GM12864 (cell line): ENCODE measurements around the gene VASP.

Experiments used
- DNase-seq: peaks from one replicate; pipeline ENCODE4 v3.0.0-alpha.2; 2011; ENCODE audit warnings: low read depth
- H3K4me3 ChIP-seq: 2 replicates; pipeline ENCODE4 v1.5.1; 2011; ENCODE audit warnings: mild to moderate bottlenecking, low read depth, low read length, control low read depth
- TF ChIP-seq, protein P1 (sequence below): IDR thresholded peaks from 2 replicates; pipeline ENCODE4 v1.5.1; 2011; ENCODE audit warnings: low read depth, mild to moderate bottlenecking, moderate library complexity, low read length, control low read depth, inconsistent platforms; ENCODE audit errors: missing control alignments

VASP gene

DNA sequence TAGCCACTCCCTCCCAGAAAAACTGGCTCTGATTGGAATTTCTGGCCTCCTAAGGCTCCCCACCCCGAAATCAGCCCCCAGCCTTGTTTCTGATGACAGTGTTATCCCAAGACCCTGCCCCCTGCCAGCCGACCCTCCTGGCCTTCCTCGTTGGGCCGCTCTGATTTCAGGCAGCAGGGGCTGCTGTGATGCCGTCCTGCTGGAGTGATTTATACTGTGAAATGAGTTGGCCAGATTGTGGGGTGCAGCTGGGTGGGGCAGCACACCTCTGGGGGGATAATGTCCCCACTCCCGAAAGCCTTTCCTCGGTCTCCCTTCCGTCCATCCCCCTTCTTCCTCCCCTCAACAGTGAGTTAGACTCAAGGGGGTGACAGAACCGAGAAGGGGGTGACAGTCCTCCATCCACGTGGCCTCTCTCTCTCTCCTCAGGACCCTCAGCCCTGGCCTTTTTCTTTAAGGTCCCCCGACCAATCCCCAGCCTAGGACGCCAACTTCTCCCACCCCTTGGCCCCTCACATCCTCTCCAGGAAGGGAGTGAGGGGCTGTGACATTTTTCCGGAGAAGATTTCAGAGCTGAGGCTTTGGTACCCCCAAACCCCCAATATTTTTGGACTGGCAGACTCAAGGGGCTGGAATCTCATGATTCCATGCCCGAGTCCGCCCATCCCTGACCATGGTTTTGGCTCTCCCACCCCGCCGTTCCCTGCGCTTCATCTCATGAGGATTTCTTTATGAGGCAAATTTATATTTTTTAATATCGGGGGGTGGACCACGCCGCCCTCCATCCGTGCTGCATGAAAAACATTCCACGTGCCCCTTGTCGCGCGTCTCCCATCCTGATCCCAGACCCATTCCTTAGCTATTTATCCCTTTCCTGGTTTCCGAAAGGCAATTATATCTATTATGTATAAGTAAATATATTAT lies 33.3 kb upstream of the VASP start:
- TF ChIP-seq, protein P1, sequence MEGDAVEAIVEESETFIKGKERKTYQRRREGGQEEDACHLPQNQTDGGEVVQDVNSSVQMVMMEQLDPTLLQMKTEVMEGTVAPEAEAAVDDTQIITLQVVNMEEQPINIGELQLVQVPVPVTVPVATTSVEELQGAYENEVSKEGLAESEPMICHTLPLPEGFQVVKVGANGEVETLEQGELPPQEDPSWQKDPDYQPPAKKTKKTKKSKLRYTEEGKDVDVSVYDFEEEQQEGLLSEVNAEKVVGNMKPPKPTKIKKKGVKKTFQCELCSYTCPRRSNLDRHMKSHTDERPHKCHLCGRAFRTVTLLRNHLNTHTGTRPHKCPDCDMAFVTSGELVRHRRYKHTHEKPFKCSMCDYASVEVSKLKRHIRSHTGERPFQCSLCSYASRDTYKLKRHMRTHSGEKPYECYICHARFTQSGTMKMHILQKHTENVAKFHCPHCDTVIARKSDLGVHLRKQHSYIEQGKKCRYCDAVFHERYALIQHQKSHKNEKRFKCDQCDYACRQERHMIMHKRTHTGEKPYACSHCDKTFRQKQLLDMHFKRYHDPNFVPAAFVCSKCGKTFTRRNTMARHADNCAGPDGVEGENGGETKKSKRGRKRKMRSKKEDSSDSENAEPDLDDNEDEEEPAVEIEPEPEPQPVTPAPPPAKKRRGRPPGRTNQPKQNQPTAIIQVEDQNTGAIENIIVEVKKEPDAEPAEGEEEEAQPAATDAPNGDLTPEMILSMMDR = no peak
- DNase-seq = no peak
- H3K4me3 ChIP-seq = no peak overlapping the region

DNA sequence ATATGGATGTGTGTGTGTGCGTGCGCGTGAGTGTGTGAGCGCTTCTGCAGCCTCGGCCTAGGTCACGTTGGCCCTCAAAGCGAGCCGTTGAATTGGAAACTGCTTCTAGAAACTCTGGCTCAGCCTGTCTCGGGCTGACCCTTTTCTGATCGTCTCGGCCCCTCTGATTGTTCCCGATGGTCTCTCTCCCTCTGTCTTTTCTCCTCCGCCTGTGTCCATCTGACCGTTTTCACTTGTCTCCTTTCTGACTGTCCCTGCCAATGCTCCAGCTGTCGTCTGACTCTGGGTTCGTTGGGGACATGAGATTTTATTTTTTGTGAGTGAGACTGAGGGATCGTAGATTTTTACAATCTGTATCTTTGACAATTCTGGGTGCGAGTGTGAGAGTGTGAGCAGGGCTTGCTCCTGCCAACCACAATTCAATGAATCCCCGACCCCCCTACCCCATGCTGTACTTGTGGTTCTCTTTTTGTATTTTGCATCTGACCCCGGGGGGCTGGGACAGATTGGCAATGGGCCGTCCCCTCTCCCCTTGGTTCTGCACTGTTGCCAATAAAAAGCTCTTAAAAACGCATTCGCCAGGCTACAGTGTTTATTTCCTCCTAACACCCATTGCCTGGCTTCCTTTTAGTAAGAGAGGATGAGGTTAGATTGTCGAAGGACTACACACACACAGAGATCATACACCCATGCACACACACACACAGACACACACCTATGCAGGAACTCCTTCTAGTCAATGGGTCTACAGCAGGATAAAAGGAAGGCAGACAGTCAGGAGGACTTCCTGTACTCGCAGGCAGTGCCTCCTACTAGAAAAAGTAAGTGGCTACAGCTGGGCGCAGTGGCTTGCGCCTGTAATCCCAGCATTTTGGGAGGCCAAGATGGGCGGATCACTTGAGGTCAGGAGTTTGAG lies 32.4 kb upstream of the VASP start:
- H3K4me3 ChIP-seq = no peak overlapping the region
- TF ChIP-seq, protein P1 = no peak
- no peak for DNase-seq

DNA sequence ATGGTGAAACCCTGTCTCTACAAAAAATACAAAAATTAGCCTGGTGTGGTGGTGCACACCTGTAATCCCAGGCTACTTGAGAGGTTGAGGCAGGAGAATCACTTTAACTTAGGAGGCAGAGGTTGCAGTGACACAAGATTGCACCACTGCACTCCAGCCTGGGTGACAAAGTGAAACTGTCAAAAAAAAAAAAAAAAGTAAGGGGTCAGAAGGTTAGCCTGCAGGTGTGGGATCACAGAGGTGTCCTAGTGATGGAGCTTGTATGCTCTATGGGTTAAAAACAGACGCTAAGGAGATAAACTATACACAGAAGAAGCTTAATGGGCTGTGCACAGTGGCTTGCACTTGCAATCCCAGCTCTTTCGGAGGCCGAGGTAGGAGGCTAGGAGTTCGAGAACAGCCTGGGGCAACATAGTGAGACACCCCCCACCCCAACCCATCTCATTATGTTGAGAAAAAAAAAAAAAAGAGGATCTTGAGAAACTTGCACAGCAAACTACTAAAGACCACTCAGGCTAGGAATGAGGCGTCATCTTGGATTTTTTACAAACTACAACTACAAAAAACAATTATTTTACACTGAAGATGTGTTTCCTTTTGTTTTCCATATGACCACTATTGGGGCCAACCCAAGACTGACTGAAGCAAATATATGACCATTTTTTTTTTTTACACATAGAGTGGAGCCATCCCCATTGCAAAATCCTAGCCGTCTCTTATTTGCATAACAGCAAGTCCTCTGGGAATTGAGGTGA lies 31.6 kb upstream of the VASP start:
- TF ChIP-seq, protein P1 = no peak
- no peak for DNase-seq
- H3K4me3 ChIP-seq = no peak overlapping the region

DNA sequence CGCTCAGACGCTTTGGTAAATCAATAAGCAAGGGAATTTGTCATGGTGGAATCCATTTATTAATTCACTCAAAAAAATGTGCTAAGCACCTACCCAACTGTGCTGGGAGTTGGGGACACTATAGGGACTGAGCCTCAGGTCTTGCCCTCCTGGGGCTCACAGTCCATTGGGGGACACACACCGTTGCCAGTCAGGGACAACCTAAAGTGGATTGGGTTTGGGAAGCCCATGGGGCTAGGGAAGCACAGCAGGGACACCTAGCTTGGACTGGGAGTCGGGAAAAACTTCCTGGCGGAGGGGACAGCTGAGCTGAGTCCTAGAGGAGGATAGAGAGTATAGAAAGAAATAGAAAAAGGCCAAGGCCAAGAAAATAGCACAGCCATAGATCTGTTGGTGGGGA lies 31.0 kb upstream of the VASP start:
- TF ChIP-seq, protein P1 = no peak

DNA sequence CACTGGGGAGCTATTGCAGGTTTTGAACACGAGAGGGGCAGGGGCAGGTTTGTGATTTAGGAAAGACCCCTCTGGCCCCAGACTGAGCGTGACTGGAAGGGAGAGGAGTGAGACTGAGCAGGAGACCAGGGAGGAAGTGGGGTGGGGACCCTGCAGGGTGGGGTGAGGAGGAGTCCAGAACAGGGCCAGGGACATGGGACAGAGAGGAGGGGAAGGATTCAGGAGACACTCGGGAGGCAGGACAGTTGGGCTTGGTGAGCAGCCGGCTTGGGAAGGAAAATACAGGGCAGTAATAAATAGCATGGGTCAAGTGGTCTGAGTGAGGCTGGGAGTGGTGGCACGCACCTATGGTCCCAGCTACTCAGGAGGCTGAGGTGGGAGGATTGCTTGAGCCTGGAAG lies 30.1 kb upstream of the VASP start:
- TF ChIP-seq, protein P1 = no peak
- no peak overlapping the region for H3K4me3 ChIP-seq
- DNase-seq = no peak

More for the DNA sequence above, 31.0 kb upstream of the VASP start:
- H3K4me3 ChIP-seq = no peak overlapping the region
- no peak for DNase-seq

DNA sequence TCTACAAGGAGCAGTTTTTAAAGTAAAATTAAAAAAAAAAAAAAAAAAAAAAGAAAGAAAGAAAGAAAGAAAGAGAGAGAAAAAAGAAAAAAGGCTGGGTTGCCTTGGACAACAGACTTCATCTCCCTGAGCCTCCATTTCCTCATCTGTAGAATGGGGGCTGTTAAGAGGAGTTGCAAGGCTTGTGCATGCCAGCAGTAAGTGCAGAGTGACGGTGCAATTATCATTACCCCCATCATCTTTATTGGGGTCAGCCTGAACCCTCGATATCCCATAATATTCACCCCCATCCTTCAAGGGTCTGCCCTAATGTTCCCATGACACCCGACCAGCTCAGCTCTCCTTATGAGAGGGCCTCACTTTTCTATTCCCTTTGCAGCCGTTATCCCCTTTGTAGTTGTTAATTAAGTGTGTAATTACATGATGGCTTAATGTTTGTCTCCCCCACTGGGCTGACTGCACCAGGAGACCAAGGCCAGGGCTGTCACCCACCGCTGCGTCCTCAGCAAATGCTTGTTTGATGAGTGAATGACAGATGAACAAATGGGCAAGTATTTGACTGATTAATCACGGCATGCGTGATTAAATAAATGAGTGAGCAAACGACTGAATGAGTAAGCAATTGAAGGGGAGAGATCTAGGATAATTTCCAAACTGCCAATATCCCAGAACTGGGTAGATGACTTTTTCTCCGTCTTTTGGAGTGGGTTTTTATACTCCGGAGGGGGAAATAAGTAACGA lies 29.4 kb upstream of the VASP start:
- H3K4me3 ChIP-seq = peak overlapping the region; percentile 60
- TF ChIP-seq, protein P1 = no peak
- no peak for DNase-seq
